NK-92 treated with Interleukin-12 subunit alpha and Interleukin-12 subunit beta, amount 100 ng/mL, for 24 hours (cell line): Measurements from ENCODE around the gene MELTF.
"Not testable (repeated sequence)": the region's sequence is repeated elsewhere in the genome, so short reads cannot be mapped to it uniquely, and the experiment has no call there.

Experiments
- DNase-seq: peaks from one replicate; lab custom pipeline; 2025; lab: John Stamatoyannopoulos, UW

MELTF gene

GRCh38 chr3:197029511-197030167 is at the start of gene MELTF:
Gene MELTF (minus strand): TSS chr3:197029817. CDS start chr3:197029702, 115 bp downstream.
- DNase-seq, result no peak

DNA sequence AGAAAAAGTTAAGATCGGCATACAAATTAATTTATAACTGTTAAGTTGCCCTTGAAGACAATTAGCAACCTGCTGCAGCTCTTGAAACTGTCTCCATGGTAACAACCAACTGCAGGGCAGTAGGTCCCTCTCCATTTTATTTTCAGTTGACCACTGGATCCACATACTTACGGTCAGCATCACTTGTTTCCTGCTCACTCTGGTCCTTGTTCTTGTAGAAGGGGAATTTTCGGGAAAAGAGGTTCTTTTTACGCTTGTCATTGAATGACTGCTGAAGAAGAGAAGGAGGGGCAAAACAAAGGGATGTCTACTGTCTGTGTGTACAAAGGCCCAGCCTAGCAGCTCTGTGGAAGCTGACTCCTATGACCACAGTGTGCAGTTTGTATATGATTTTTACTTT is 46.8 kb upstream of the MELTF start:
- no peak for DNase-seq

GRCh38 chr3:197068077-197068476 is 38.5 kb upstream of the MELTF start:
- no peak for DNase-seq

- no peak for DNase-seq
Observed at GRCh38 chr3:197064771-197065170, 35.2 kb upstream of the MELTF start.

- no peak for DNase-seq
Observed at GRCh38 chr3:197062446-197062845, 32.8 kb upstream of the MELTF start.

- not testable (repeated sequence) for DNase-seq
Observed at GRCh38 chr3:197051637-197052036, 22.0 kb upstream of the MELTF start.

DNA sequence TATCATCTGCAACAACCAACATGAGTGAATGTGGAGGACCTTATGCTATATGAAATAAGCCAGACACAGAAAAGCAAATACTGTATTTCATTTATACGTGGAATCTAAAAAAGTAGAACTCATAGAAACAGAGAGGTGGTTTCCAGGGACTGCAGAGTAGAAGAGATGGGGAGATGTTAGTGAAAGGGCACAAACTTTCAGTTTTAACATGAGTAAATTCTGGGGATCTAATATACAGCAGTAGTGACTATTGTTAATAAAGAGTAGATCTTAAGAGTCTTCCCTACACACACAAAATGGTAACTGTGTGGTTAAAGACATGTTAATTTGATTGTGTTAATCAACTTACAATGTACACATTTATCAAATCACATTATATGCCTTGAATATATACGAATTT is 20.9 kb upstream of the MELTF start:
- no peak for DNase-seq

- DNase-seq, result no peak
Observed at GRCh38 chr3:197042539-197042938, 12.9 kb upstream of the MELTF start.

GRCh38 chr3:197041875-197042488 is 12.4 kb upstream of the MELTF start:
- no peak for DNase-seq

GRCh38 chr3:197040658-197041057 is 11.0 kb upstream of the MELTF start:
- DNase-seq, result no peak

DNA sequence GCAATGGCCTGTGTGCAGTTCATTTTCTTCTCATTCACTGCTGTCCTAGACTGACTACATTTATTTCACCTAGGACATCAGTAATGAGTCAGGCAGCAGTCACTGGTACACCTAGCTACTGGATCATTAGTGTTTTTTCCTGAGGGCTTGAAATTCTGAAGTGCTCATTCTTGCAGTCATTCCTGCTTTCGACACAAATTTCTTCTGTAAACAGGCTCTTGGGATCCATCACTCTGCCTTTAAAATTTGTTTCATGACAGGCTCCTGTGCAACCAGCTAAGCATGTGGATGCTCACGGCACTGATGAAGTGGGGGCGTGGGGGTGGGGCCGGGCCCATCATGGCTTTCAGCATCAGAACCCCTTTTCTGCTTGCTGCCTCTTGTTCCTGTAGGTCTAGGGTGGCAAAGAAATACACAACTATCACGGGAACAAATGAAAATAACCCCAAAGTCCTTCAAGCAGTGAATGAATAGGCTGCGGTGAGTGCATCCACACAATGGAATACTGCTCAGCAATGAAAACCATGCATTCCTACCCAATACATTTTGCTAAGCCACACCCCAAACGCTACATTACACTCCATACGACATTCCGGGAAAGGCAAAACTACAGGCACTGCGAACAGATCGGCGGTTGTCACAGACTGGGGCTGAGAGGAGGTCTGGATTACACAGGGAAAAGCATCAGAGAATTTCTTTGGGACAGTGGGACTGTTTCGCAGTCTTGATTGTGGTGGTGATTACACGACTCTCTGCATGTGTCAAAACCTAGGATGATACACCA is 9.3 kb upstream of the MELTF start:
- DNase-seq, result no peak

GRCh38 chr3:197035577-197035976 is 6.0 kb upstream of the MELTF start:
- DNase-seq, result no peak

DNA sequence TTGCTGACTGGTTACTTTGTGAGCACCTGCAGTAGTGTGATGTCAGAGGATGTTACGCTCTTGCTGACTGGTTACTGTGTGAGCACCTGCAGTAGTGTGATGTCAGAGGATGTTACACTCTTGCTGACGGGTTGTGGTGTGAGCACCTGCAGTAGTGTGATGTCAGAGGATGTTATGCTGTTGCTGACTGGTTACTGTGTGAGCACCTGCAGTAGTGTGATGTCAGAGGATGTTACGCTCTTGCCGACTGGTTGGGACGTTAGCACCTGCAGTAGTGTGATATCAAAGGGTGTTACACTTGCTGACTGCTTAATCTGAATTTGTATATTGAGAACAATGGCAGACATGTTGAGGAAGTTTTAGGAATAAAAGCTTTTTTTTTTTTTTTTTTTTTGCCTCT is 5.2 kb upstream of the MELTF start:
- DNase-seq, result not testable (repeated sequence)

- DNase-seq, result not testable (repeated sequence)
Observed at GRCh38 chr3:197033764-197034163, 4.1 kb upstream of the MELTF start.

DNA sequence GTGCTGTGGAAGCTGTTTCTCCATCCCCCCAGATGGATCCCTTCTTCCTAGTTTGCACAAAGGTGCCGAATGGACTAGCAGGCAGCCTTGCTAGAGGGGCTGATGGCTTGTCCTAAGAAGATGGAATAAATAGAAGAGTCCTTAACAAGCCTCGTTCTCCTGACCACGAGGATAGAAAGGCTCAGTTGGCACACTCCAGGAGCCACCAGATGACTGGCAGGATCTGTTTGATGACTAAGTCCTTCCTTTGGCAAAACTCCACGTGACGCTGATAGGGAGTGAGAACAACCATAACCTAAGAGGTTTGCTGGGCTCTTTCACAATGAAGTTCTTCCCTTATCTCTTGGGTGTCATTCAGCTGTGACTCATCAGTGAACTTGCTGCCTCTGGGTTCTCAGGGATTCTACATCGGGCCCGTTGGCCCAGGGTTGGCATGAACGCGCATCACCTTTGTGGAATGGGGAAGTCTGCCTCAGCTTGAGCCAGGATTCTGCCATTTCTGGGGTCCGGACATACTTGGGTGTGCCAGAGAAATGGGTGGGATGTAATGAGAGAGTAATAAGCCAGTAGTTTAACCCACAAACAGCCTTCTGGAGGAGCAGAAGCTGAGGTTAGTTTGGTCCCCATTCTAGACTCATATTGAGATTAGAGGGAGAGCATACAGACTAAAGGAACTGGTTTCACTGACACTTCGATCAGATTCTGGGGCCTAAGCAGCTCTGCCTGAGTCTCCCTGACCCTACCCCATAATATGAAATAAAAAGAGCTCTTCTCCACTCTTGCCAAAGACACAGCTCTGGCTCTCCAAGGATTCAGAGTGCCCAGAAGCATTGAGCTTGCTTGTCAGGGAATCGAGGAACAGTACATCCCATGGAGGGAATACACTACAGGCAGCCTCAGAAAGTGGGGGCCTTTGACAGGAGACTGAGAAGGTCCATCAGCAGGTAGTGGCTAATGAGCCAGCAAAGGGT is 2.0 kb upstream of the MELTF start:
- DNase-seq, result no peak

- no peak for DNase-seq
Observed at GRCh38 chr3:197030379-197031314, 1.0 kb upstream of the MELTF start.

DNA sequence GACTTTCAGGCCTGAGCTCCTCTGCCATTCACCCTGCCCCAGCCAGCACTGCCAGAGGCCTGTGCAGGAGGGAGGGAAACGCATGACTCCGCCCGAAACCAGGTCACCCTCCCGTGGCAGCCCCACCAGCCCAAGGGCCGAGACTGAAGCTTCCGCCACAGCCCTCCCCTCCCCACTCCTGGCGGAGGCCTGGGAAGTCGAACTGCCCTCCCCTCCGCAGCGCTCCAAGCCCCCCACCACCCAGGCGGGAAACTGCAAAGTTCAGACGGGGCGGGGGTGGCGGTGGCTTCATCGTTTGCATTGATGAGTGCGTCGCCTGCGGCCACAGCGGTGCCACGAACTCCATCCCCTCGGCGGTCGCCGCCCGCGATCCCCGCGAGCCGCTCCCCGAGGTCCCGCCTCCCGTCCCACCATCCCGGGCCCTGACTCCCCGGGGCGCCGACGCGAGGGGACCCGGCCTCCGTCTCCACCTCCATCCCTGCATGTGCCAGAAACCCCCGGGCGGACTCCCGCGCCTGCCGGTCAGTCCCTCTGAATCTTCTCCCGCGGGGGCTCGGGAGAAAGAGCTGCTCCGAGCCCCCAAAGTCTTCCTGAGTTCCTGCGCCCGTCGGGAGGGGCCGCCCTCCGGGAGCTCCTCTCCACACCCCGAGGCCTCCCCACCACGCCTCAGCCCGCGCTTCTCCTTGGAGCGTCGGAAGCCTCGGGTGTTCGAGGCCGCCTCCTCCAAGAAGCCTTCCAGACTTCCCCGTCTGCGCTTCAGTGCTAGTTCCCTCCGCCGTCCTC is 698 bp downstream of the MELTF start:
- no peak for DNase-seq

DNA sequence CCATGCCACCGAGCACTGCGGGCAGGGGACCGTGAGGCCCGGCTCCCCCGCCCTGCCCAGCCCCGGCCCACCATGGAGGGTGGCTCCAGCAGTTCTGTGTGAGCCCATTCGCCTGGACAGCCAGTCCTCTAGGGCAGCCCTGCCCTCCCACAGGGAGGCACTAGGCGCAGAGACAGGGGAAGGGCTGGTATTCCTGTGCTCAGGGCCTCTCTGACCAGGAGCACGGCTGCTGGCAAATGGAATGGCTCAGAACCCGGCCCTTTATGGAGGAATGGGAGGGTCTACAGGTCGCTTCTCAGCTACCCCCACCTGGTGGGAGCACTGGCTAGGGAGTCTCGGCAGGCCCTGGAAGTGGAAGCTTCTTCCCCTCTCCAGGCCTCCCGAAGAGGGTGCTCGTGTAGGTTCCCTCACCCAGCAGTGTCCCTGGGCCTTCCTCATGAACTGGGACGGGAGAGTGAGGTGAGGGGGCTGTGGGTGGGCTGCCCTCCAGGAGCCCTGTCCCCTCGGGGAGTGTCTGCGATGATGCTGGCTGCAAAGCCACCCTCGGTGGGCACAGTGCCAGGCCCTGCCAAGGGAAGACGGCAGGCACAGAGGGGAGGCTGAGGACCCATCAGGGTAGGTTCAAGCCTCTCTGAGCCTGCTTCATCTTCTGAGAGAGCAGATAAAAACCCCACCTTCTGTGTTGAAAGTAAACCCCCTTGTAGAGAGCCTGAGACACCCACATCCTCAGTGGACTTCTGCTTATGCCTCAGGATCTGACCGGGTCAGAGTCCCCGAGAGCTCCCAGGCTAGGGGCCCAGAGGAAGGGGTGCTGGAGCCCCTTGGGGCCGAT is 1.5 kb downstream of the MELTF start:
- no peak for DNase-seq
